GM12865 (cell line): ENCODE data around the gene PPARD.

Experiments used
- DNase-seq: peaks from one replicate; pipeline ENCODE4 v3.0.0; 2010; ENCODE audit warnings: low read depth
- H3K4me3 ChIP-seq: 2 replicates; pipeline ENCODE4 v1.5.1; 2011; ENCODE audit warnings: mild to moderate bottlenecking, low read depth, low read length, control low read depth
- CTCF ChIP-seq: IDR thresholded peaks from 2 replicates; pipeline ENCODE4 v1.5.1; 2011; ENCODE audit warnings: low read length, control low read depth, low read depth, inconsistent platforms; ENCODE audit not compliant: insufficient read depth; ENCODE audit errors: missing control alignments

Gene PPARD

GRCh38 chr6:35468181-35468979 is 126.0 kb downstream of the PPARD start, which contains the start of gene RPL10A:
Gene RPL10A (plus strand): TSS chr6:35468401. CDS start chr6:35468435, 34 bp downstream.
- peak within 1 kb of the TSS; percentile 89 for H3K4me3 ChIP-seq
- TF ChIP-seq CTCF: peak; percentile 98
- DNase-seq: peak; percentile 99

- TF ChIP-seq CTCF: no peak
- DNase-seq: peak; percentile 39
- peak overlapping the region; percentile 89 for H3K4me3 ChIP-seq
Measured at GRCh38 chr6:35468980-35469750, 126.8 kb downstream of the PPARD start.

DNA sequence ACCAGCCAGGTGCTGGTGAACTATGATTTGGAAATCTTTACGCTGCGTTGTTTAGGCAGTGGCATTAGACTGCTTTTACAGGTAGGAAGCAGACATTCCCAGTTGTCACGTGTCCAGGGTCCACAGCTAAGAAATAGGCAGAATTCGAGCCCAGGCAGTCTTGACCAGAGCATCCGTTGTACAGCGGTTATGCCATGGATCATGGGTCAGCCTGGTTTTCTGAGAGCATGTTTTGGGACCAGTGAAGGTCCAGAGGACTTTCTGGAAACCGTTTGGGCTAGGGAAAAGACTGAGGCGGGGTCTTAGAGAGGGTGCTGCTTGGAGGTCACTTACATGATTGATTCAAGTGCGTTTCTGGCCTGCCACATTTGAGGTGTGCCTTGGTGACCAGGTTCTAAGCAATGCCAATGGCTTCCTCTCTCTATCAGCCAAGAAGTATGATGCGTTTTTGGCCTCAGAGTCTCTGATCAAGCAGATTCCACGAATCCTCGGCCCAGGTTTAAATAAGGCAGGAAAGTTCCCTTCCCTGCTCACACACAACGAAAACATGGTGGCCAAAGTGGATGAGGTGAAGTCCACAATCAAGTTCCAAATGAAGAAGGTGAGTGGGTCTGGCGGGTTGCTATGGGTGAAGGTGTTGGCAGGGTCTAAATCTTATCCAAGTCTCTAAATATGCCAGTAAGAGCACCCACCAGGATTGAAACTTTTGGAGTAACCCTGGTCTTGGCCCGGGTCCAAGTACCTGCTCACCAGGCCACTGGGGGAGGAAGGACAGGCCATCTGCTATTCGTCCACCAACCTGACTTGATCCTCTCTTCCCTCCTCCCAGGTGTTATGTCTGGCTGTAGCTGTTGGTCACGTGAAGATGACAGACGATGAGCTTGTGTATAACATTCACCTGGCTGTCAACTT is 127.6 kb downstream of the PPARD start:
- no peak for TF ChIP-seq CTCF

GRCh38 chr6:35470663-35471120 is 128.3 kb downstream of the PPARD start:
- DNase-seq: no peak
- no peak for TF ChIP-seq CTCF
- peak overlapping the region; percentile 89 for H3K4me3 ChIP-seq

More for the DNA sequence above, 127.6 kb downstream of the PPARD start:
- peak overlapping the region; percentile 89 for H3K4me3 ChIP-seq
- DNase-seq: peak; percentile 48

- DNase-seq: no peak
- H3K4me3 ChIP-seq: no peak overlapping the region; the same call in 1 of the 2 replicates
- no peak for TF ChIP-seq CTCF
Measured at GRCh38 chr6:35471836-35472345, 129.5 kb downstream of the PPARD start.
